Natural killer cell treated with Interleukin-12 subunit alpha and Interleukin-12 subunit beta and Interleukin-15 and Interleukin-18, amount 100 ng/mL, for 72 hours (primary cell): ENCODE results near the gene AFF3. TPM values are rescaled to one million over a fixed set of nuclear protein-coding genes. Genes with fewer than 3 reads are reported as not detected.
"Not testable (repeated sequence)": the region's sequence is repeated elsewhere in the genome, so short reads cannot be mapped to it uniquely, and the experiment has no call there.

Source experiments
- ATAC-seq, 2 donors: fragments of 150-1000 bp; cut with Tn5 transposase in 1 of 2; sonication (Bioruptor Pico), chemical (Tn5 transposase) in 1 of 2; 2 replicates each; pipeline ENCODE4 v1.10.0; 2021
- DNase-seq: peaks from one replicate; pipeline ENCODE4 v3.0.0; 2022; ENCODE audit warnings: low spot score
- H3K27ac Mint-ChIP-seq, 2 donors: 1 replicate in 1 of 2; 2 replicates in 1 of 2; pipeline ENCODE4 v1.8.0; 2022; ENCODE audit warnings: mixed read lengths in 2 of 2, mild to moderate bottlenecking in 1 of 2, moderate library complexity in 1 of 2
- H3K27me3 Mint-ChIP-seq, 2 donors: 1 replicate in 1 of 2; 2 replicates in 1 of 2; pipeline ENCODE4 v1.8.0; 2022; ENCODE audit warnings: mixed read lengths in 2 of 2
- H3K36me3 Mint-ChIP-seq: one replicate; pipeline ENCODE4 v1.8.0; 2022; ENCODE audit warnings: mixed read lengths
- H3K4me1 Mint-ChIP-seq, 2 donors: 1 replicate in 1 of 2; 2 replicates in 1 of 2; pipeline ENCODE4 v1.8.0; 2022; ENCODE audit warnings: low read depth in 2 of 2, mixed read lengths in 2 of 2, mild to moderate bottlenecking in 1 of 2
- H3K4me3 Mint-ChIP-seq: one replicate; pipeline ENCODE4 v1.8.0; 2022; ENCODE audit warnings: mixed read lengths
- H3K9me3 Mint-ChIP-seq: 2 replicates; pipeline ENCODE4 v1.8.0; 2022; ENCODE audit warnings: mixed read lengths
- total RNA-seq, 2 donors: library from RNA; stranded (reverse); gene quantifications; one replicate each; pipeline ENCODE4 v1.2.3, GENCODE V29; 2022

Gene AFF3
- total RNA-seq, 2 donors from 2014 or later, result 1.5 TPM; not detected in 1

DNA sequence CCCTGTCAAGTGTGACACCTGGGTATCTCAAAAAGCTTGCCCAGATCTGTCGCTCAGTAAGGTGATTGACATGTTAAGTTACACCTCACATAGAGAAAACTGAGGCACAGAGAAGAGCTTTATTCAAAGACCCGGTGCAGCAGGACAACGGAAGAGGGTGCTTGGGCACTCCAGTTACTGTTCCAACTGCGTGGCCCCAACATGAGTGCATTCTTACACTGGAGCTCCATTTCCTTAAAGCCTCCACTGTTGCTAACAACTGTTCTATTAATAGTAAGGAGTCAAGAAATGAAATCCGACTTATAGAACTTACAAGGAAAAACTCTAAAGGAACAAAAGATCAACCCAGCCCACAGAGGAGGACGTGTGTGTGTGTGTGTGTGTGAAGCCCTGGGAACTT is 597.8 kb downstream of the AFF3 start:
- H3K9me3 Mint-ChIP-seq, result no peaks in the 10 kb centered on the region
- ATAC-seq, result no peak
- H3K36me3 Mint-ChIP-seq, result no peaks in the 10 kb centered on the region
- no peak overlapping the region for H3K4me3 Mint-ChIP-seq
- H3K27me3 Mint-ChIP-seq, result peaks cover 7 to 27% of the 10 kb centered on the region in 2 donors
- no peaks in the 10 kb centered on the region for H3K4me1 Mint-ChIP-seq
- H3K27ac Mint-ChIP-seq, result no peak overlapping the region
- no peak for DNase-seq

DNA sequence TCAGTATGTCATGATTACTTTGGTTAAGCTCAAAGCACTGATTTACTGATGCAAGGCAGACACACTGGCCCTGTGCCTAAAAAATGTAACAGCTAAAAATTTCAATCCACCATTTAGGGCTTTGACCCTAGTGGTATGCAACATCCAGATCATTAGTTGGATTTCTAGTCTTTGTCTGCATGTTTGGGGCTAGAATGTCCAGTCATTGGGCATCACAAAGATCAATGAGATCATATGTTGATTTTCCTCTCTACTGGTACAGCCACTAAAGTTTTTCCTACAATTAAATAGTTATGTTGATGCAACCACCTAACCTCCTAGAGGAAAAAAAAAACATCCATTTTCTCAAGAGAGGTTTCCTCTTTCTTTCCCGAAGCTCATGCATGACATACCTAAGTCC is 599.1 kb downstream of the AFF3 start:
- Mint-ChIP-seq H3K36me3 (no peaks in the 10 kb centered on the region), H3K9me3 (no peaks in the 10 kb centered on the region), H3K27me3 (peaks cover 11 to 27% of the 10 kb centered on the region in 2 donors), H3K27ac (no peak overlapping the region), H3K4me3 (no peak overlapping the region), H3K4me1 (no peaks in the 10 kb centered on the region)
- no peak for DNase-seq
- ATAC-seq, result no peak

DNA sequence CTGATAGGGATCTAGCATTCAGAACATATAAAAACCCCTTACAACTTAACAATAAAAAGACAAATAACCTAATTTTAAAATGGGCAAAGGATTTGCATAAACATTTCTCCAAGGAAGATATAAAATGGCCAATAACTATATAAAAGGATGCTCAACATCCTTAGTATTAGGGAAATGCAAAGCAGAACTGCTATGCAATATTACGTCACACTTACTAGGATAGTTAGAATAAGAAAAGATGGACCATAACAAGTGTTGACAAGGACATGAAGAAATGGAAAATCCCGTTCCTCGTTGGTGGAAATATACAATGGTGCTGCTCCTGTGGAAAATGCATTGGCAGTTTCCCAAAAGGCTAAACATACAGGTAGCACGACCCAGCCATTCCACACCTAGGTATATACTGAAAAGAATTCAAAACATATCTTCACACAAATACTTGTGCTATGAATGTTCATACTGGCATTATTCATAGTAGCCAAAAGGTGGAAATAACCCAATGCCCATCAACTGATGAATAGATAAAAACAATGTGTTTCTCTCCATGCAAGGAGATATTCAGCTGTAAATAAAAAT is 604.4 kb downstream of the AFF3 start:
- Mint-ChIP-seq H3K4me1 (no peaks in the 10 kb centered on the region), H3K27me3 (peaks cover 8 to 15% of the 10 kb centered on the region in 2 donors), H3K9me3 (no peaks in the 10 kb centered on the region), H3K4me3 (no peak overlapping the region), H3K27ac (no peak overlapping the region), H3K36me3 (no peaks in the 10 kb centered on the region)
- DNase-seq (no peak), ATAC-seq (no peak)

DNA sequence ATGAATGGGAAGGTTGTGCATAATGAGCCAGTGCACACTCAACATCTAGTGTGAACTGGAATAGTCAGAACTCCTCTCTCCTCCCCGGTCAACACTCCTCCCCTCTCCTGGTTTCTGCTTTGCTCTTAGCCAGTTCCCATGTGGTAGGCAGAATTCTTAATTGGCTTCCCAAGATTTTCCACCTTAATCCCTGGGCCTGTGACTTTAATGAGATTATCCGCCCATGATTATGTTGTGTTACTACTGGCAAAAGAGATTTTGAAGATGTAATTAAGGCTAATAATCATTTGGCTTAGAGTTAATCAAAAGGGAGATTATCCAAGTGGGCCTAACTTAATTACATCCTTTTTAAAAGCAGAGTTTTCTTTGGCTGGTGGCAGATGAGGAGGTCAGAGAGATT is 618.3 kb downstream of the AFF3 start:
- Mint-ChIP-seq H3K36me3 (no peaks in the 10 kb centered on the region), H3K4me3 (no peak overlapping the region), H3K9me3 (no peaks in the 10 kb centered on the region), H3K27ac (no peak overlapping the region), H3K27me3 (peaks cover 18 to 31% of the 10 kb centered on the region in 2 donors), H3K4me1 (no peaks in the 10 kb centered on the region)
- DNase-seq (no peak), ATAC-seq (no peak)

DNA sequence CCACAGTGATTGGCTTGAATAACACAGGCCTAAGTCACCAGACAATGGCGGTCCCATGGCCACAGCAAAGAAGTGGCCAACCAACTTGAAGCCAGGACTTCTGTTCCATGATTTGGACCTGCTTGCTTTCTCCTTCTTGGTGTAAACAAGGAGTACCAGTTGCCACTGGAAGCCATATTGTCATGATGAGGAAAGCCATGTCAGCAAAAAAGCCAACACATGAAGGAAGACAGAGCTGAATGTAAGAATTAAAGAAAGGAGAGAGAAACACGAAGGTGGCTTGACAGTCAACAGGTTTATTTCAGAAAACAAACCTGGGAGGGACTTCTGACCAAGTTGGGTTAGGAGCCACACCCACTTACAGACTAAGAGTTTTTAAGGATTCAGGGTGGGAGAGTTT is 620.2 kb downstream of the AFF3 start:
- H3K4me3 Mint-ChIP-seq, result no peak overlapping the region
- DNase-seq (no peak), ATAC-seq (no peak)
- H3K27ac Mint-ChIP-seq, result no peak overlapping the region
- H3K4me1 Mint-ChIP-seq, result no peaks in the 10 kb centered on the region
- no peaks in the 10 kb centered on the region for H3K9me3 Mint-ChIP-seq
- peaks cover 16 to 21% of the 10 kb centered on the region in 2 donors for H3K27me3 Mint-ChIP-seq
- no peaks in the 10 kb centered on the region for H3K36me3 Mint-ChIP-seq

DNA sequence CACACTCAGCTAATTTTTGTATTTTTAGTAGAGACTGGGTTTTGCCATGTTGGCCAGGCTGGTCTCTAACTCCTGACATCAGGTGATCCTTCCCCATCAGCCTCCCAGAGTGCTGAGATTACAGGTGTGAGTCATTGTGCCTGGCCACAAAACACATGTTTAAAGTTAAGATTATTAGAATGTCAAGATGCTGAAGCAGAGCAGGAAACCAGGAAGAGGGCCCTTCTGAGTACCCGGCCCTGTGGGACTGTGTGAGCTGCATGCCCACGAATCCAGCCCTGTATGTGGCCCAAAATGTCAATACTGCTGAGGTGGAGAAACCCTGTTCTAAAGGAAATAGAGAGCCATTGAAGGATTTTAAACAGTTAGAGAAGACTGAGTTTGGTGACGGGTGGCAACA is 621.6 kb downstream of the AFF3 start:
- no peaks in the 10 kb centered on the region for H3K36me3 Mint-ChIP-seq
- no peaks in the 10 kb centered on the region for H3K4me1 Mint-ChIP-seq
- ATAC-seq, result no peak
- DNase-seq, result no peak
- peaks cover 13 to 27% of the 10 kb centered on the region in 2 donors for H3K27me3 Mint-ChIP-seq
- H3K9me3 Mint-ChIP-seq, result no peaks in the 10 kb centered on the region
- no peak overlapping the region for H3K4me3 Mint-ChIP-seq
- no peak overlapping the region for H3K27ac Mint-ChIP-seq

DNA sequence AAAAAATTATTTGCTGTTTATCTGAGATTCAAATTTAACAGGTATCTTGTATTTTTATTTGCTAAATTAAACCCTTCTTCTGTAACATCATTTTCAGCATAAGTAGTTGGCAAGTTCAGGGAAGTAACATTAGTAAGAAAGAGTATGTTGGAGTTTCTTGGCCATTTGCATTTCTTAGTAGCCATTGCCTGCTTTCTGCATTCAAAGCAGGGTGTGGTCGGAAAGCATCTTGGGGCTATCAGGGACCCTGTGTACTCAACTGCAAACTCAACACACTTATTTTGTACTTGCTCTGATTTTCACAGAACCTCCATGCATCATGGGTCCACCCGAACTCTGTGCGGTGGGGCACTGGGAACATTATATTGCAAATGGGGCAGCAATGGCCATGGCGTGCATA is 622.2 kb downstream of the AFF3 start:
- Mint-ChIP-seq H3K9me3 (no peaks in the 10 kb centered on the region), H3K27ac (no peak overlapping the region), H3K4me3 (no peak overlapping the region), H3K4me1 (no peaks in the 10 kb centered on the region), H3K27me3 (peaks cover 13 to 27% of the 10 kb centered on the region in 2 donors), H3K36me3 (no peaks in the 10 kb centered on the region)
- no peak for ATAC-seq
- no peak for DNase-seq

DNA sequence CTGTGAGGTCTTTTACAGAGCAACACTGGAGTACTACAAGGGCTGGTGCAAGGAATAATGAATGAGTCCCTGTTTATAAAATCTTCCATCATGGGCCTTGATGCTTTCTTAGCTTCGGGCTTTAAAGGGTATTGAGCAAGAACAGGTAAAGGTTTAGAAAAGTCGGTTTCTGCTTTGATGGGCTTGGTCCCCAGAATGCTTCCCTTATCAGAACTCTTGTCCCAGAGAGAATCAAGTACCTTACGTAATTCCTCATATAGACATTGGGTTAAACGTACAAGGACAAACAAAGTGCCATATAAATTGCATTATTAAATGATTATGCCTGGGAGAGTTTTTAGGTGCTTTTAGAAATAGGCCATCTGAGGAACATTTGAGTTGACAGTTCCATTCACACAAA is 628.0 kb downstream of the AFF3 start:
- Mint-ChIP-seq H3K4me3 (no peak overlapping the region), H3K36me3 (no peaks in the 10 kb centered on the region), H3K27me3 (peaks cover 8 to 21% of the 10 kb centered on the region in 2 donors), H3K4me1 (no peaks in the 10 kb centered on the region), H3K27ac (no peak overlapping the region), H3K9me3 (no peaks in the 10 kb centered on the region)
- no peak for ATAC-seq
- no peak for DNase-seq

DNA sequence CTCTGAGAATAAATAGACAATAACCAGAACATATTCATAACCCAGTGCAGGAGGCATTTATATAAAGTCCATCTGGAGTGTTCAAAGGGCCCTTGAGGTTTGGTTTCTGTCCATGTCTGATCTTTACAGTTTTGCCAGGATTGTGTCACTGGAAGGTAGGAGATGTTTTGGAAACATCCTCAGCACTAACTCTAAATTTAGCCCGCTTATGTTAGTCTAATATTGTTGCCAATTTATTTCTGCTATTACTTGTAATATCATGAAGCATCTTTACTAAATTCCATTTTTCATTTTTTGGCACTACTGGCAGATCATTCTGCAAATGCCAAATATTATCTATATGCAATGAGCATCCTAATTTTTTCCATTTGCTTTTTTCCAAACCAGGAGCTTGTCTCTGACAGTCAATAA is 630.2 kb downstream of the AFF3 start:
- no peak overlapping the region for H3K27ac Mint-ChIP-seq
- H3K4me3 Mint-ChIP-seq, result no peak overlapping the region
- no peaks in the 10 kb centered on the region for H3K4me1 Mint-ChIP-seq
- H3K27me3 Mint-ChIP-seq, result peaks cover 3 to 21% of the 10 kb centered on the region in 2 donors
- H3K36me3 Mint-ChIP-seq, result no peaks in the 10 kb centered on the region
- no peak for ATAC-seq
- no peaks in the 10 kb centered on the region for H3K9me3 Mint-ChIP-seq
- no peak for DNase-seq

DNA sequence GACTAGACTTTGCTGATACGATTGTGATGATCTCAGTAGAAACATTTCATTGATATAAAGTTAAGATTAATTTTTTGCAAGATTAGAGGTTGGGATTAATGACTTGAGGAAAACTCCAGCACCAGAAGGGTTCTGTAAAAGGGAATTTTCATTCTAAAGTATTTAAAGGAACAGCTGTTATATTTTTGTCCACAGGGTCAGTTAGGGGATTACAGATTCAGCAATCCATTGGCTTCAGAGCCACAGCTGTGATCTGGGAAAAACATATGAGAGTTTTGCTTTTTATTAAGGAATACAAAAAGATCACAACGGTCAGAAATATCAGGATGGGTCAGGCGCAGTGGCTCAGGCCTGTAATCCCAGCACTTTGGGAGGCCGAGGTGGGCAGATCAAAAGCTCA is 633.0 kb downstream of the AFF3 start:
- Mint-ChIP-seq H3K4me3 (no peak overlapping the region), H3K36me3 (no peaks in the 10 kb centered on the region), H3K27ac (no peak overlapping the region), H3K27me3 (peaks cover 6 to 20% of the 10 kb centered on the region in 2 donors), H3K9me3 (no peaks in the 10 kb centered on the region), H3K4me1 (no peaks in the 10 kb centered on the region)
- ATAC-seq (no peak), DNase-seq (no peak)

DNA sequence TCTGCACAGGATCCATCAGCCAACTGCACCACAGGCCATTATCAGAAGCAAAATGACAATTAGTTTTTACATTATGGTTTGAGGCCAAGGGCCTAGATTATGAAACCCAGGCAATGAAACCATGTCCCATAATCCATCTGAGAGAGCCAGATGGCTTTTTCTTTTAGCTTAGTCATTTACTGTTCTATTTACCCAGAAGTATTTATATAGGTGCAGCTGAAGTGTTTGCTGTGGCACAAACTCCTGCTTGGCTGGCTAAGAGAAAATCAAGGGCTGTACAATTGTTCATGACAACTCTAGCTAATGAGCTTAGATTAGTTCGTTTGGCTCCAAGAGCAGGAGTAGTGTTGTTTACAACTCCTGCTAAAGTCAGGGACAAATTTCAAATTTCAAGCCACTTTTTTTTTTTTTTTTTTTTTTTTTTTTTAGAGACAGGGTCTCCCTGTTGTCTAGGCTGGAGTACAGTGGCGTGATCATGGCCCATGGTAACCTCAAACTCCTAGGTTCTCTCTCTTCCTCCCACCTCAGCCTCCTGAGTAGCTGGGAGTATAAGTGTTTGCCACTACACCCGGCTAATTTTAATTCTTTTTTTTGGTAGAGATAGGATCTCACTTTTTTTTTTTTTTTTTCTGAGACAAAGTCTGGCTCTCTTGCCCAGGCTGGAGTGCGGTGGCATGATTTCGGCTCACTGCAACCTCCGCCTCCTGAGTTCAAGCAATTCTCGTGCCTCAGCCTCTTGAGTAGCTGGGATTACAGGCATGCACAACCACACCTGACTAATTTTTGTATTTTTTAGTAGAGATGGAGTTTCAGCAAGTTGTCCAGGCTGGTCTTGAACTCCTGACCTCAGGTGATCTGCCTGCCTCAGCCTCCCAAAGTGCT is 634.2 kb downstream of the AFF3 start:
- Mint-ChIP-seq H3K36me3 (no peaks in the 10 kb centered on the region), H3K9me3 (no peaks in the 10 kb centered on the region), H3K27ac (no peak overlapping the region), H3K27me3 (peaks cover 10 to 12% of the 10 kb centered on the region in 2 donors), H3K4me3 (no peak overlapping the region), H3K4me1 (no peaks in the 10 kb centered on the region)
- ATAC-seq, result no peak
- no peak for DNase-seq

DNA sequence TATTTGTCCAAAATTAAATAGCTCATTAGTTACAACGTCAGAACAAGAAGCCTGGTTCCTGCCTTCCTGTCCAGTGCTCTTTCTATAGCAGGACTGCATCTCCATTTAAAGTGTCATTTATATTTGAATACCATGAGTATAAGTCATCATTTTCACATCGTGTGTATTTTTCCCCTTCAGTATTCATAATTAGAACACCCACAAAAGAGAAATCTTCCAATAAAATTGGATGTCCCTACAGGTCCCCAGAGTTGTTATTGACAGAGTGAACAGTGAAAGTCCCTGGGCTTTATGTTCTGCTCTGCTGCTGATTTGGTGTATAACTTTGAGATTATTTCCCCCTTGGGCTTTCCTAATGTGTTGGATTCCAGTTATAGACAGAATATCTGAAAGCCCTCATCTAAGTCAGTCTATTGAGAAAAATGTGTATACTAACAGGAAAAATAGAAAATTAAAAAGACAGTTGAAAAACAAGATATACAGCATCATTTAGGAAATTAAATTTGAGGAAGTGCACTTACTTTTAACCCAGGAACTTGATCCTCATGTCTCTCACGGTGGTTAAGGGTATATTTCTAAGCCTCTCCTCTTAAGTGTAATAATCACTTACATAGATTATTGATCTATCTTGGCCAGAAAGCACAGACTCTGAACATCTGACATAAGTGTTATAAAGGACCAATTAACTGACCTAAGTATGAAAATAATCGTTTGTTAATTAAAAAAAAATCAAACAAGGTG is 637.4 kb downstream of the AFF3 start:
- no peaks in the 10 kb centered on the region for H3K36me3 Mint-ChIP-seq
- H3K27me3 Mint-ChIP-seq, result peaks cover 15 to 19% of the 10 kb centered on the region in 2 donors
- H3K4me1 Mint-ChIP-seq, result no peaks in the 10 kb centered on the region
- ATAC-seq, result no peak
- H3K4me3 Mint-ChIP-seq, result no peak overlapping the region
- H3K9me3 Mint-ChIP-seq, result no peaks in the 10 kb centered on the region
- no peak for DNase-seq
- H3K27ac Mint-ChIP-seq, result no peak overlapping the region

DNA sequence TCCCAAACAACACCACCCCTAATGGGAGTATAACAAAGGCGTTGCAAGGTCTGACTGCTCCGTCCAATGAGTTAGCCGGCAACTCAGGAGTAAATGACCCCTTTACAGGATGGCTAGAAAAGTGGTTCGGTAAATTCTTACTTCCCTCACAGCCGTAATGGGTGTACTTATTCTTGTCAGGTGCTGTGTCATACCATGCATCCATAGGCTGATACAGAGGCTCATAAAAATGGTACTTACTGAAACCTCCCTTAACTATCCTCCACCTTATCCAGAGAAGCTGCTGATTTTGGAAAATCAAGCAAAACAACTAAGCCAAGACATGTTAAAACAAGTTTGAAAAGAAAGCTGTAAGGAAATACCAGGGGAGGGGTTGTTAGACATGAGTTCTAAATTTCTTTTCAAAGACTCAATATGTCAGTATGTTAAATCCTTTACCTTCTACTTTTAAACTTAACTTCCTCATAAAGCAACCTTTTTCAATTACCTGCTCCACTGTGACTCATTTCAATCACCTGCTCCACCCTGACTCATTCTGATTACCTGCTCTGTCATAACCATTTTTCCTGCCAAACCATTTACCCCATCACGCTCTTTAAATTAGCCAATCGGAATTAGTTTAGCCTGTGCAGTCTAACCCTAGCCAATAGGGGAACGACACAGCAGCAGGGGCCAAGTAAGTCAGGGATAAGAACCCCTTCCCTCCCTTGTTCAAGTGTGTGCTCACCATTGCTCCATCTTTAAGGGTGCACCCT is 638.6 kb downstream of the AFF3 start:
- H3K4me3 Mint-ChIP-seq, H3K4me1 Mint-ChIP-seq, H3K9me3 Mint-ChIP-seq, DNase-seq, ATAC-seq, H3K27ac Mint-ChIP-seq, H3K36me3 Mint-ChIP-seq: not testable (repeated sequence)
- H3K27me3 Mint-ChIP-seq, result peaks cover 27 to 29% of the 10 kb centered on the region in 2 donors
